HG02678 (cell line): Measurements from ENCODE around the gene SLC6A16.
A peak's percentile ranks its signal among the peaks of the same experiment; 100 is the strongest.
"Not testable (repeated sequence)": the region's sequence is repeated elsewhere in the genome, so short reads cannot be mapped to it uniquely, and the experiment has no call there.

Experiments used
- ATAC-seq: cut with Tn5 transposase; IDR thresholded peaks from one replicate; pipeline ENCODE4 v1.9.1; 2021; ENCODE audit warnings: mild to moderate bottlenecking, moderate library complexity; ENCODE audit not compliant: unreplicated experiment

The SLC6A16 gene

GRCh38 chr19:49332691-49333417, 7.9 kb upstream of the SLC6A16 start:
- not testable (repeated sequence) for ATAC-seq

GRCh38 chr19:49331616-49332055, 6.6 kb upstream of the SLC6A16 start:
- peak; percentile 50 for ATAC-seq

- not testable (repeated sequence) for ATAC-seq
These were observed 6.2 kb upstream of the SLC6A16 start for GRCh38 chr19:49331187-49331586.

GRCh38 chr19:49328741-49329140, 3.8 kb upstream of the SLC6A16 start:
- no peak for ATAC-seq

- no peak for ATAC-seq
These were observed 3.0 kb upstream of the SLC6A16 start for GRCh38 chr19:49327878-49328544.

- ATAC-seq = no peak
These were observed 1.2 kb upstream of the SLC6A16 start for GRCh38 chr19:49326165-49326704.

- not testable (repeated sequence) for ATAC-seq
These were observed 765 bp upstream of the SLC6A16 start for GRCh38 chr19:49325756-49326155.

GRCh38 chr19:49318296-49318695, 6.7 kb downstream of the SLC6A16 start:
- no peak for ATAC-seq

GRCh38 chr19:49316284-49316683, 8.7 kb downstream of the SLC6A16 start:
- ATAC-seq = no peak

- no peak for ATAC-seq
These were observed 9.9 kb downstream of the SLC6A16 start for GRCh38 chr19:49315111-49315510.

- no peak for ATAC-seq
These were observed 15.9 kb downstream of the SLC6A16 start for GRCh38 chr19:49309087-49309486.

GRCh38 chr19:49306734-49307133, 18.3 kb downstream of the SLC6A16 start:
- ATAC-seq = not testable (repeated sequence)

- ATAC-seq = no peak
These were observed 23.1 kb downstream of the SLC6A16 start for GRCh38 chr19:49301866-49302252.

- ATAC-seq = peak; percentile 65
These were observed 23.7 kb downstream of the SLC6A16 start for GRCh38 chr19:49301165-49301865.

GRCh38 chr19:49298653-49299052, 26.3 kb downstream of the SLC6A16 start:
- not testable (repeated sequence) for ATAC-seq

- no peak for ATAC-seq
These were observed 27.6 kb downstream of the SLC6A16 start for GRCh38 chr19:49297403-49297802.

- ATAC-seq = no peak
These were observed 29.6 kb downstream of the SLC6A16 start for GRCh38 chr19:49295208-49295880.

GRCh38 chr19:49294401-49294800, 30.6 kb downstream of the SLC6A16 start:
- no peak for ATAC-seq

- no peak for ATAC-seq
These were observed 34.5 kb downstream of the SLC6A16 start for GRCh38 chr19:49290517-49290916.

GRCh38 chr19:49289286-49289685, 35.7 kb downstream of the SLC6A16 start:
- not testable (repeated sequence) for ATAC-seq

- not testable (repeated sequence) for ATAC-seq
These were observed 36.8 kb downstream of the SLC6A16 start for GRCh38 chr19:49288205-49288604.
